Bone marrow (tissue), 2 donors: ENCODE results near the gene FKBP10.
A peak's percentile ranks its signal among the peaks of the same experiment; 100 is the strongest.

Experiments used
- DNase-seq, 2 donors: peaks; one replicate each; lab custom pipeline; 2025; lab: John Stamatoyannopoulos, UW

FKBP10 gene

GRCh38 chr17:41782142-41782541, 30.7 kb upstream of the FKBP10 start:
- no peak for DNase-seq

DNA sequence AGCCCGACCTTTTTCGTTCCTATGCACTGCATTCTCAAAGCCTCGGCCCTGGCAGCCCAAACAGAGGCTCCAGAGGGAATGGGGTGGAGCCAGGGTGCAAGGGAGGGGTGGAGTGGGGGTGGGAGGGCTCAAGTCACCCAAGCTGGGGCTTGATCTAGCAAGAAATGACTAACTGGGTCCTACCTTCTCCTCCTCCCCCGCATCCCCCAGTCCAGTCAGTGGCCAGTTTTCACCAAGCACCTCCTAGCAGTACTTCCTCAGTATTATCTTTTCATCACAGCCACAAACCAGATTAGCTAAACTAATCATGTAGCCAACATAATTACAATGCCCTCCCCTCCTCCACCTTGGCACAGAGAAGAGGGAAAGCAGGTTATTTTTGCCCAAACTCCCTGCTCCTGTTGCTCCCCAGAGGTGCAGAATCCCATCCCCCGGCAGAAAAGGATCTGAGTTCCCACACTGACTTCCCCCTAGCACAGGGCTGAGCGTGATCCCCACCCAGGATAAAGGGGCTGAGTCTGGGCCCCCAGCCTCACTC, 28.5 kb upstream of the FKBP10 start:
- DNase-seq, result peak in 1 of 2 donors; percentile 74

GRCh38 chr17:41785091-41785858, 27.5 kb upstream of the FKBP10 start:
- DNase-seq, result peak in 1 of 2 donors; percentile 82

DNA sequence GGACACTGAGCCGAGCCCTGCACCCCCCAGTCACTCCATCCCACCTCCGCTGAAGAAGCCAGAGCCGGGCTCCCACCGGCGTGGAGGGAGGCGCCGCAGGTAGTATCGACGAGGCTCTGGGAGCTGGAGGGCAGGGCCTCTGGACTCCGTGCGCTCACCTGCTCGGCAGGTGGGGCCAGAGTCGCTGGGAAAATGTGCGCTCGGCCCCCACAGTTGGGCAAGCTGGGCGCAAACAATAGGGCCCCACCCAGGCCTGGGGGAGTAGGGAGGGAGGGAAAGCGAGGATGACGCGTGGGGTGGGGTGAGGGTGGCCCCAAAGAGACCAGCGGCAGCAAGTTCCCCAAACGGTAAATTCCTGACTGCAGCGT, 27.0 kb upstream of the FKBP10 start:
- DNase-seq, result no peak

DNA sequence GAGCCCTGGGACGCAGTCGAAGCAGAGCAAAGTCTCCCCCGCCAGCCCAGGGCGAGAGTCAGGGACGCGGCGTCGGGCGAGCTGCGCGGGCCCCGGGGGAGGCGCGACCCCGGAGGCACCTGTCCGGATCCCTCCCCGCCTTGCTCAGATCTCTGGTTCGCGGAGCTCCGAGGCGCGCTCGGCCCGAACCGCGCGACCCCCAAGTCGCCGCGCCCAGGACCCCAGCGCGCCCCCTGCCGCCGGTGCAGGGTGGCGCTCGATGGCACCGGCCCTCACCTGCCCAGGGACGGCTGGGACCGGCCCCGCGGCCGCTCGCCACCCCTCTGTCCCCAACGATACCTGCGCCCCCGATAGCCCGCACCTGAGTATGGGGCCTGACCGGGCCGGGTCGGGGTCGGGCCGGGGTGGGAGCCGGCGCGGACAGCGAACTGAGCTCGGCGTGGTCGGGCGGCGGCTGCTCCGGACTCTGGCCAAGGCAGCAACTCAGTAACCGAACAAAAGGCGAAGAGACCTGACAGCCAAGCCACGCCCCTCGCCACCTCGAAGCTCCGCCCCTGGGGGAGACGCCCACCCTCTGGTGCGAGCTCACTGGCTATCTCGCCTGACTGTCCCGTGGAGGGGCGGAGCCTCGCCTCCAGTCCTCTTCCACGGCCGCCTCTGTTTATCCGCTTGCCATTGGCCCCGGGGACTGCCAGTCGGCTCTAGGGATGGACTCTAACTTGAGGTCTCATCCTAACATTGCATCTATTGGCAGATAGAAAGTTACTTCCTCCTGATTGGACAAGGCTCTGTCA, 26.4 kb upstream of the FKBP10 start, which contains the start of gene JUP:
JUP (minus strand) TSS at position 485 of the 794 bp plus-strand sequence. CDS start 14,857 bp downstream, outside the sequence.
- peak; percentile 68 to 95 for DNase-seq

- DNase-seq, result no peak
These were observed 25.8 kb upstream of the FKBP10 start for GRCh38 chr17:41787021-41787418.

DNA sequence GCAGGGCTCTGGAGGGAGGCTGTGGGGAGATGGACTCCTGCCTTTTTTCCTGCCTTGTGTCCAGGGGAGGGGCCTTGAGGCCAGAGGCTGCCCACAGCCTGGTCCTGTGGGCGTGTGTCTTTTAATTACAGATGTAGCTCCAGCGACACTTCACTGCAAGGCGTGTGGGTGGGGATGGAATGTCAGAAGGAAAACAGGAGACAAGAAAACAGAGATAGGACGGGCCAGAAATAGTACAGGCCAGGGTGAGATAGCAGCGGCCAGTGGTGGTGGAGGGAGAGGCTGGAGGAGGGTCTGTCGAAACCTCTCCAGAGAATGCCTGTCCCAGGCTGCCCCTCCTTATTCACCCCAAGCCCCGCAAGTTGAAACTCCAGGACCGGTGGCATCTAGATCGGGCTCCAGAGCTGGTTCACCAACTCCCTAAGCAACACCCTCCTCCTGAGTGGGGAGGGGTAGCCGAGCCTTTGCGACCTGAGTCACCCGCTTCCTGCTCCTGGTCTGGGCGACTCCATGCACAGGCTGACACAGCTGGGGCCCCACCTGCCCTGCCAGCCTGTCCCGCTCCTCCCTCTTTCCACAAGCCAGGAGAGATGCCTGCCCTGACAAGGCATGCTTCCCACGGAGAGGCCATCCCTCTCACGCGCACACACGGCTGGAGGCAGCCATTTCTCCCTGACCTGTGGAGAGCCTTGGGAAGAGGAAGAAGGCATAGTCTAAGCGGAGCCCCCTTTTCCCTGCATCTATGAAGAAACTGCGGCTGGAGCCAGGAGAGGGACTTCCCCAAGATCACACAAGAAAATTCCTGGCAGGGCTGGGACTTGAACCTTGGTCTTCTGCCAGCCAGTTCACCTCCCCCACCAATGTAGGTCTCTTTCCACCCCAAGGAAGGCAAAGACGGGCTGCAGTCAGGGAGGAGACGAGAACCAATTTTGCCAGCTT, 19.7 kb upstream of the FKBP10 start:
- peak in 1 of 2 donors; percentile 62 for DNase-seq

- DNase-seq, result no peak
These were observed 18.8 kb upstream of the FKBP10 start for GRCh38 chr17:41793784-41794539.

DNA sequence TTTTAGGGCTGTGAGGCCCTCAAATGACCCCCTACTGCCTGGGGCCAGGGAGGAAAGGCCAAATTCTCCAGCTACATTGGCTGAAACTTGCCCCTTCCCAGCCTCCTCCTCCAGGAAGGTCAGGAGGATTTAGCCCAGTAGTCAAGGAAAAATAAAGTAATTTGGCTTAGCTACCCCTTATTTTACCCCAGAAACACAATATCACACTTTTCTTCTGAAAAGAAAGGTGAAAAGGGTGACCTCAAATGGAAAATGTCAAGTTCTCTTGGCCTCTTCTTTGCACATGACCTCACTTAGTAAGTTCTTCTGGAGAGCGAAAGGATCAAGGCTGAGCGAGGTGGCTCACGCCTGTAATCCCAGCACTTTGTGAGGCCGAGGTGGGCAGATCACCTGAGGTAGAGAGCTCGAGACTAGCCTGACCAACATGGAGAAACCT, 18.2 kb upstream of the FKBP10 start:
- DNase-seq, result no peak

GRCh38 chr17:41796121-41796895, 16.5 kb upstream of the FKBP10 start:
- no peak for DNase-seq

GRCh38 chr17:41797377-41797776, 15.4 kb upstream of the FKBP10 start:
- DNase-seq, result no peak

GRCh38 chr17:41799366-41799765, 13.4 kb upstream of the FKBP10 start:
- no peak for DNase-seq

DNA sequence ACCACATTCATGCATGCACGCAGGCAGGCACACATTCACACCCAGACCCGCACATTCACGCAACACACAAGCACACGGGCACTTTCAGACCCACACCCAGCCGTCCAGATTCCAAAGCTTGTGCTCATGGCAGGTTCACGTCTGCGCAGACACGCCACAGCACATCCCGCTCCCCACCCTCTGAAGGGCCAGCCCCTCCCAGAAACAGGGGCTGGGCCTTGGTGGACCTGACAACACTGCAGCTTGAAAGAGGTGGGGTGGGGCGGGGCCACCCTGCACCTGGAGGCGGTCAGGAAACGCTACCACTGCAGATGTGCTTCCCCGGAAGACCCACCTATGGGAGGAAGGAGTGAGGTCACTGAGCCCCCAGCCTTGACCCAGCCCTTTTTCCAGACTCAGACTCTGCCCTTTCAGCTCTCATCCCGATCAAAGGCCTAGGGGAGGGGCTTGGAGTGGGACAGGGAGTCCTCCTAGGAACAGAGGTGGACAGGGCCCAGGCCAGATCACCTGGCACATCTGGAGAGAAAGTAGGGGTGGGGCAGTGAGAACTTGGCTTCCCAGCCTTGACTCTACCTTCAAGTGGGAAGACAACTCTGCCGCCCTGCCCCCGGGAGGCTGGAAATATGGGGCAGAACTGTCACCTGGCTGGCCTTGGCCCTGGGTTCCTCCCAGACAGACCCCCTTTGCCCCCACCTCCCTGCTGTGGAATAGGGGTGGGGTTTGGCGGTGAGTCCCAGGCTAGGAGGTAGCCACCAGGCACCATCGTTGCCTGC, 12.0 kb upstream of the FKBP10 start:
- no peak for DNase-seq

GRCh38 chr17:41801374-41802271, 11.2 kb upstream of the FKBP10 start:
- peak; percentile 49 to 56 for DNase-seq

DNA sequence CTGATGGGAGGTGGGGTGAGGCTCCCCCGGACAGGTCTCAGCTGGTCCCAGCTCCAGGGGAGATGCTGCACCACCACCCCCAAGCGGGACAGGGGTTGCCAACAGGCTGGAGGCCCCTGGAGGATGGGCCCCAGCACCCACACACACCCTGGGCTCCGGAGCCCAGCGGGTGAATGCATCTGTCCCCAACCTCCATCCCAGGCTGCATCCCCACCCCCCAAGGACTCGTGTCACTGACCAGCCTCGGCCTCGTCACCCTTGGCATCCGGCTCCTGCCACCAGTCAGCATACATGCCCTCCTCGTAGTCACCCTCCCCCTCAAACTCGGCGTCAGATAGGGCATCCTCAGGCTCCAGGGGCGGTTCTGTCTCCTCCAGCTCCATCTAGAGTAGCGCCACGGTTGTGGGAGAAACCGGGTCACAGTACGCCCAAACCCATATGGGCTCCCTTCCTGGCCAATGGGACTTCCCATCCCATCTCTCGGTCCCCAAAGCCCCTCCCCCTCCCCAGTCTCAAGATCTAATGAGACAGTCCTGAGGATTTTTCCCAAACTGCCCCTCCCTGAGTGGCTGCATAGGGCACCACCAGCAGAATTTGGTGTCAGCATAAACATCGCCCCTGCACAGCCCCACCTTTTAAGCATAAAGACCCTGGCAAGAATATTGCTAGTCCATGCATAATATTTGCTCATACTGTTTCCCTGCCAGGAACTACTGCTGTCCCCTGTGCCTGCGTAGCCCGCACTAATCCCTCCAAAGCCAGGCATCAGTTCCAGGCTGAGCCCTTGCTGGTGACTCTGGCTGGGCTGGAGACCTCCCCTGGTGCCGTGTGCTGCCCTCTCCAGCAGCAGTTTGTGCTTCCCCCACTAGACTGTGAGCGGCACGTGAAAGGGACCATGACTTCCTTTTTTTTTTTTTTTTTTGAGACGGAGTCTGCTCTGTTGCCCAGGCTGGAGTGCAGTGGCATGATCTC, 9.5 kb upstream of the FKBP10 start:
- peak in 1 of 2 donors; percentile 59 for DNase-seq

DNA sequence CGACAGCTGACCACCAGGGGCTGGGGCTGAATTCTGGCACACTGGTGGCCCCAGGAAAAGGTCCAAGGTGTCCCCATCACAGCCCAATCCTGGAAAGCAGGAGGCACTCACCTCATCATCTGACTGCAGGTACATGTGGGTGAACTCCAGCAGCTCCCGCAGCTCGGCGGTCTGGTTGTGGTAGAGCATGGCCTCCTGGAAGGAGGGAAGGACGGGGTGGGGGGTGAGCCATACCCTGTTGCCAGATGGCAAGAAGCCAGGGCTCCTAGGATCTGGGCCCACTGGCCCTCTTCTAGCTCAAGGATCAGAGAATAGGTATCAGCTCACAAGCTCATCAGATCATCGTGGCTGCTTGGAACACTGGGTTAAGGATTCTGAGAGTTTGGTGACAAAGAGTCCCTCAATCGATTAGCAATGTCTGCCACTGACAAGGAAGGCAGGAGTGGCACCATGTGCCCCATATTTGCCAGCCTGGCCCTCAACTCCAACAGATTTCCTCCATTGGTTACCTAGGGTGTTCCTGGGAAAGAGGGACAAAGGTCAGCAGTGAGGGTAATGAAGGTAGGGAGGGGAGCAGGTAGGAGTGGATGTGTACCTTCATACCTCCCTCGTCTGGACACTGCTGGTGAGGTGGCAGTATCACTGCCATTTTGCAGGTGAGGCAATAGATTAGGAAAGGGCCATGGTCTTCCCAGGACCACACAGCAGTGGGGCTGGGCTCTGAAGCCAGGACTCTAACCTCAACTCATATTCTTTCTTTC, 5.9 kb upstream of the FKBP10 start:
- DNase-seq, result no peak
